Endodermal cell (in vitro differentiated cells): Measurements from ENCODE around the gene LRRC28. TPM values are rescaled to one million over a fixed set of nuclear protein-coding genes. Genes with fewer than 3 reads are reported as not detected.

Source experiments
- DNase-seq: peaks from one replicate; pipeline ENCODE4 v3.0.0-alpha.2; 2017
- H3K27ac ChIP-seq: 2 replicates; pipeline ENCODE4 v1.5.1; 2013; ENCODE audit warnings: mild to moderate bottlenecking, low read depth, low read length, moderate library complexity
- H3K27me3 ChIP-seq: 2 replicates; pipeline ENCODE4 v1.6.1; 2013; ENCODE audit warnings: mild to moderate bottlenecking, low read length, moderate library complexity; ENCODE audit not compliant: insufficient read depth, control insufficient read depth, poor library complexity, severe bottlenecking
- H3K36me3 ChIP-seq: 2 replicates; pipeline ENCODE4 v1.7.0; 2013; ENCODE audit warnings: mild to moderate bottlenecking, low read length, moderate library complexity; ENCODE audit not compliant: control insufficient read depth, insufficient read depth
- H3K4me1 ChIP-seq: one replicate; pipeline ENCODE4 v1.7.0; 2013; ENCODE audit warnings: low read length; ENCODE audit not compliant: control insufficient read depth, insufficient read depth
- H3K4me3 ChIP-seq: 2 replicates; pipeline ENCODE4 v1.5.1; 2013; ENCODE audit warnings: mild to moderate bottlenecking, low read length, moderate library complexity
- H3K9ac ChIP-seq: 2 replicates; pipeline ENCODE4 v1.6.1; 2013; ENCODE audit warnings: mild to moderate bottlenecking, low read length, moderate library complexity; ENCODE audit not compliant: poor library complexity, severe bottlenecking; ENCODE audit errors: extremely low read depth
- H3K9me3 ChIP-seq: 2 replicates; pipeline ENCODE4 v1.6.1; 2013; ENCODE audit warnings: mild to moderate bottlenecking, low read length, moderate library complexity; ENCODE audit not compliant: control insufficient read depth
- H3K27ac Mint-ChIP-seq: 2 replicates; pipeline ENCODE4 v1.8.0; 2020; ENCODE audit warnings: mixed read lengths
- H3K27me3 Mint-ChIP-seq: 2 replicates; pipeline ENCODE4 v1.8.0; 2021; ENCODE audit warnings: mild to moderate bottlenecking, mixed read lengths; ENCODE audit not compliant: insufficient read depth
- H3K36me3 Mint-ChIP-seq: 2 replicates; pipeline ENCODE4 v1.8.0; 2020; ENCODE audit warnings: low read depth, mixed read lengths
- H3K4me1 Mint-ChIP-seq: 2 replicates; pipeline ENCODE4 v1.8.0; 2020; ENCODE audit warnings: mixed read lengths
- H3K4me3 Mint-ChIP-seq: 2 replicates; pipeline ENCODE4 v1.8.0; 2020; ENCODE audit warnings: mild to moderate bottlenecking, moderate library complexity, mixed read lengths
- H3K9me3 Mint-ChIP-seq: 2 replicates; pipeline ENCODE4 v1.8.0; 2020; ENCODE audit warnings: mild to moderate bottlenecking, mixed read lengths
- WGBS, 2 experiments: methylation state at CpG; one replicate each; pipeline versions ENCODE4 v1.1.5 to v1.1.7; 2013; ENCODE audit warnings: missing lambda C conversion rate in 2 of 2, mixed read lengths in 1 of 2; ENCODE audit not compliant: insufficient coverage in 1 of 2, insufficient read length in 1 of 2; 5-methylcytosine and 5-hydroxymethylcytosine counted together
- total RNA-seq, 2 donors: library from RNA; stranded (reverse); fragmentation: NEBNext Ultra II Directional in 1 of 2; extraction: Animal tissue kit (Norgen Biotek cat#: 25700) in 1 of 2; gene quantifications; 2 replicates in 1 of 2; 3 replicates in 1 of 2; pipeline ENCODE4 v1.2.1, GENCODE V29; 2021
- TF ChIP-seq, protein P1 (sequence below): fragments of 200-600 bp; sonication (generic); conservative IDR thresholded peaks from 2 replicates; pipeline ENCODE4 v1.5.0; 2021; ENCODE audit warnings: antibody characterized with exemption, mild to moderate bottlenecking

LRRC28 gene
- total RNA-seq, 2 donors from 2014 or later = 26.1 to 35.5 TPM

DNA sequence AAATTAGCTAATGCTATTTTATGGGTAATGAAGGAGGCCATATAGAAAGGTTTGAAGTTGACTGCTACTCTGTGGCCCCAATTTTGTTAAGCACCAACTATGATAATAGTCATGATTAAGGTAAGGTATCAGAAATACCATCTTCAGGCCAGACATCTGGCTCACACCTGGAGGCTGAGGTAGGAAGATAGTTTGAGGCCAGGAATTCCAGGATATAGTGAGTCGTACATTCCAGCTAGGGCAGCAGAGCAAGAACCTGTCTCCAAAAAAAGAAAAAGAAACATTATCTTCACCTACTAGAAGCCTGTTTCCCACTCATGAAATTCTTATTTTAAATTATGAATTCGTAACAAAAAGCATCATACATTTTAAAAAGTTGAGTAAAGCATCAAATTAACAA, 64.4 kb downstream of the LRRC28 start:
- H3K27me3 Mint-ChIP-seq = no peaks in the 10 kb centered on the region
- Histone ChIP-seq H3K27ac (no peak overlapping the region), H3K9me3 (peaks cover 22% of the 10 kb centered on the region), H3K4me1 (no peaks in the 10 kb centered on the region), H3K27me3 (no peaks in the 10 kb centered on the region), H3K36me3 (no peaks in the 10 kb centered on the region), H3K4me3 (no peak overlapping the region), H3K9ac (no peak overlapping the region)
- peaks cover 19% of the 10 kb centered on the region for H3K36me3 Mint-ChIP-seq
- no peak overlapping the region for H3K4me3 Mint-ChIP-seq
- H3K9me3 Mint-ChIP-seq = peaks cover 17% of the 10 kb centered on the region
- no peak for DNase-seq
- 86 to 100% methylated on average over 1 to 2 of the region's 2 CpGs for WGBS, 2 experiments
- TF ChIP-seq, protein P1, sequence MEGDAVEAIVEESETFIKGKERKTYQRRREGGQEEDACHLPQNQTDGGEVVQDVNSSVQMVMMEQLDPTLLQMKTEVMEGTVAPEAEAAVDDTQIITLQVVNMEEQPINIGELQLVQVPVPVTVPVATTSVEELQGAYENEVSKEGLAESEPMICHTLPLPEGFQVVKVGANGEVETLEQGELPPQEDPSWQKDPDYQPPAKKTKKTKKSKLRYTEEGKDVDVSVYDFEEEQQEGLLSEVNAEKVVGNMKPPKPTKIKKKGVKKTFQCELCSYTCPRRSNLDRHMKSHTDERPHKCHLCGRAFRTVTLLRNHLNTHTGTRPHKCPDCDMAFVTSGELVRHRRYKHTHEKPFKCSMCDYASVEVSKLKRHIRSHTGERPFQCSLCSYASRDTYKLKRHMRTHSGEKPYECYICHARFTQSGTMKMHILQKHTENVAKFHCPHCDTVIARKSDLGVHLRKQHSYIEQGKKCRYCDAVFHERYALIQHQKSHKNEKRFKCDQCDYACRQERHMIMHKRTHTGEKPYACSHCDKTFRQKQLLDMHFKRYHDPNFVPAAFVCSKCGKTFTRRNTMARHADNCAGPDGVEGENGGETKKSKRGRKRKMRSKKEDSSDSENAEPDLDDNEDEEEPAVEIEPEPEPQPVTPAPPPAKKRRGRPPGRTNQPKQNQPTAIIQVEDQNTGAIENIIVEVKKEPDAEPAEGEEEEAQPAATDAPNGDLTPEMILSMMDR = no peak
- no peaks in the 10 kb centered on the region for H3K4me1 Mint-ChIP-seq
- no peak overlapping the region for H3K27ac Mint-ChIP-seq

DNA sequence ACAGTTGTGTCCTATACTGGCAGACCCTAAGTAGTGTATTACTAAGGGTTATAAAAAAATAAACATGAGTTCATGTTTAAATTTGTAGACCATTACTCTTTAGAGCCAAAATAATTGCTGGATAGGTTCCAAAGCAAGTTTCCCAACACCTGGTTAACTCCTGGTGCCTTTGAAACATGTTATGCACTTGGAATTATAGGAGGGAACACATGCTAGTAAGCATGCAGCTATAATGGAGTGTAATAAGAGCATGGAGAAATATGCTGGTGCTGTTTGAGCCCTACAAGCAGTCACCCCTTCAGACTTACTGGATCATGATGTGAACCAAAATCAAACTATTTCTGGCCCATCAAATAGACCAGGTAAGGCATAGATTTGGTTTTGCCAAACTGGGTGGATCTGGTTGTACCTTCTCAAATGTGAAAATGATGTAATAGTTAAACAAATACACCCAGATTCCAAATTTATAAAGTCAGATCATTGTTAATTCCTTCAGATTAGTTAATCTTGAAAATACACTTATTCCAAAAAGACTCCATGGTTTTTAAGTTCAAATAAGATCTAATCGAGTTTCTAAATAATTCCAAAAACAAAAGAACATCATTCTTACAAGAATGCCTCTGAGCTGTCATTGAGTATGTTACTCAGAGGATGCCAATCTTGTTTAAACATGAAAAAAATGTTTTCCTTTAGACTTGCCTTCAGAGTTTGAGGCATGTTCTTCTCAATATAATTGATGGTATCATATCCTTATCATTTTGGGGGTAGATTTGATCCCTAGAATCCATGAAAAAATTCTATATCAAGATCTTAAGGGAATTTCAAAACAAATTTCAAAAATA, 69.3 kb downstream of the LRRC28 start:
- WGBS, 2 experiments = 80% methylated on average over 1 of the region's 1 CpG; no CpG with 5 or more reads in 1 of the 2 experiments

DNA sequence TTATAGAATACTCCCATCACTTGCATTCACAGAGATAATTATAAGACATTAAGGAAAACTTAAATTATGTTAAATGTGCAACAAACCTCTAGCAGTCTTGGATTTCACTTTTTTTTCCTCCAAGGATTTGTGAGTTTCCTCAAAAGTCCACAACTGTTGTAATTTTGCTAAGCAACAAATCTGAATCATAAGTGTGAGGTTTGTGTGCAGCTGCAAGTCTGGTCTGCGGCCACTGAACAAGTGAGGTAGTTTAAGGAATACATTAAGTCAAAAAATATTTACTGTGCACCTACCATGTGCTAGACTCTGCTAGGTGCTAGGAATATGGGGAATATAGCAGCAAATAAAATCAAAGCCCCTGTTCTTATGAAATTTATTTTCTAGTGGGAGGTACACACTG, 70.2 kb downstream of the LRRC28 start:
- H3K9me3 ChIP-seq = no peaks in the 10 kb centered on the region
- no peak overlapping the region for H3K27ac ChIP-seq
- Mint-ChIP-seq H3K4me1 (no peaks in the 10 kb centered on the region), H3K27ac (no peak overlapping the region), H3K36me3 (no peaks in the 10 kb centered on the region), H3K4me3 (no peak overlapping the region), H3K9me3 (no peaks in the 10 kb centered on the region), H3K27me3 (no peaks in the 10 kb centered on the region)
- no peak overlapping the region for H3K9ac ChIP-seq
- H3K36me3 ChIP-seq = no peaks in the 10 kb centered on the region
- H3K27me3 ChIP-seq = no peaks in the 10 kb centered on the region
- no peaks in the 10 kb centered on the region for H3K4me1 ChIP-seq
- no peak overlapping the region for H3K4me3 ChIP-seq
- TF ChIP-seq, protein P1 = no peak
- 100% methylated on average over 1 of the region's 1 CpG; no CpG with 5 or more reads in 1 of the 2 experiments for WGBS, 2 experiments
- DNase-seq = no peak

More for the DNA sequence above, 69.3 kb downstream of the LRRC28 start:
- no peak overlapping the region for H3K27ac Mint-ChIP-seq
- H3K4me3 ChIP-seq = no peak overlapping the region
- no peaks in the 10 kb centered on the region for H3K36me3 Mint-ChIP-seq
- no peaks in the 10 kb centered on the region for H3K4me1 Mint-ChIP-seq
- no peak overlapping the region for H3K9ac ChIP-seq
- H3K27ac ChIP-seq = no peak overlapping the region
- DNase-seq = no peak
- no peaks in the 10 kb centered on the region for H3K4me1 ChIP-seq
- no peaks in the 10 kb centered on the region for H3K9me3 ChIP-seq
- H3K27me3 Mint-ChIP-seq = no peaks in the 10 kb centered on the region
- H3K9me3 Mint-ChIP-seq = no peaks in the 10 kb centered on the region
- H3K4me3 Mint-ChIP-seq = no peak overlapping the region
- TF ChIP-seq, protein P1 = no peak
- H3K36me3 ChIP-seq = no peaks in the 10 kb centered on the region
- H3K27me3 ChIP-seq = no peaks in the 10 kb centered on the region
